GM12865 (cell line): ENCODE data around the gene NFYC.

Experiments used
- DNase-seq: peaks from one replicate; pipeline ENCODE4 v3.0.0; 2010; ENCODE audit warnings: low read depth
- H3K4me3 ChIP-seq: 2 replicates; pipeline ENCODE4 v1.5.1; 2011; ENCODE audit warnings: mild to moderate bottlenecking, low read depth, low read length, control low read depth
- TF ChIP-seq, protein P1 (sequence below): IDR thresholded peaks from 2 replicates; pipeline ENCODE4 v1.5.1; 2011; ENCODE audit warnings: low read length, control low read depth, low read depth, inconsistent platforms; ENCODE audit not compliant: insufficient read depth; ENCODE audit errors: missing control alignments

Gene NFYC

DNA sequence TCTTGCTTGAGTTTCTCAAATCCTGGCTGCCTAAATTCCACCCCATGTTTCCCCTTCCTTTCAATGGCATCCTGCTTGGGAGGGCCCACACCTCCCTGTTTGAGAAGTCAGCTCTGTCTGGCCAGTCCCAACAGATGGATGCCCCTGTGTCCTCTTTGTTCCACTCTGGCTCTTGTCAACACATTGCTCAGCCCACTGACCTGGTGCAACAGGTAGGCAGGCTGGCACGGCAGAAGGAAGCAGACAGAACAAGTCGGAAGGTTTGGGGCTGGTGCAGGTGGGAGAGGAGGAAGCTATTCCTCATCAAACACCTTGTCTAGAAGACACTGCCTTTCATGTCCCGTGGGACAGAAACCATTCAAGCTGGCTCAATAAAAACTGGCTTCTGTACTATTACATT lies 114.7 kb downstream of the NFYC start:
- TF ChIP-seq, protein P1, sequence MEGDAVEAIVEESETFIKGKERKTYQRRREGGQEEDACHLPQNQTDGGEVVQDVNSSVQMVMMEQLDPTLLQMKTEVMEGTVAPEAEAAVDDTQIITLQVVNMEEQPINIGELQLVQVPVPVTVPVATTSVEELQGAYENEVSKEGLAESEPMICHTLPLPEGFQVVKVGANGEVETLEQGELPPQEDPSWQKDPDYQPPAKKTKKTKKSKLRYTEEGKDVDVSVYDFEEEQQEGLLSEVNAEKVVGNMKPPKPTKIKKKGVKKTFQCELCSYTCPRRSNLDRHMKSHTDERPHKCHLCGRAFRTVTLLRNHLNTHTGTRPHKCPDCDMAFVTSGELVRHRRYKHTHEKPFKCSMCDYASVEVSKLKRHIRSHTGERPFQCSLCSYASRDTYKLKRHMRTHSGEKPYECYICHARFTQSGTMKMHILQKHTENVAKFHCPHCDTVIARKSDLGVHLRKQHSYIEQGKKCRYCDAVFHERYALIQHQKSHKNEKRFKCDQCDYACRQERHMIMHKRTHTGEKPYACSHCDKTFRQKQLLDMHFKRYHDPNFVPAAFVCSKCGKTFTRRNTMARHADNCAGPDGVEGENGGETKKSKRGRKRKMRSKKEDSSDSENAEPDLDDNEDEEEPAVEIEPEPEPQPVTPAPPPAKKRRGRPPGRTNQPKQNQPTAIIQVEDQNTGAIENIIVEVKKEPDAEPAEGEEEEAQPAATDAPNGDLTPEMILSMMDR: no peak
- DNase-seq: no peak
- no peak overlapping the region for H3K4me3 ChIP-seq

DNA sequence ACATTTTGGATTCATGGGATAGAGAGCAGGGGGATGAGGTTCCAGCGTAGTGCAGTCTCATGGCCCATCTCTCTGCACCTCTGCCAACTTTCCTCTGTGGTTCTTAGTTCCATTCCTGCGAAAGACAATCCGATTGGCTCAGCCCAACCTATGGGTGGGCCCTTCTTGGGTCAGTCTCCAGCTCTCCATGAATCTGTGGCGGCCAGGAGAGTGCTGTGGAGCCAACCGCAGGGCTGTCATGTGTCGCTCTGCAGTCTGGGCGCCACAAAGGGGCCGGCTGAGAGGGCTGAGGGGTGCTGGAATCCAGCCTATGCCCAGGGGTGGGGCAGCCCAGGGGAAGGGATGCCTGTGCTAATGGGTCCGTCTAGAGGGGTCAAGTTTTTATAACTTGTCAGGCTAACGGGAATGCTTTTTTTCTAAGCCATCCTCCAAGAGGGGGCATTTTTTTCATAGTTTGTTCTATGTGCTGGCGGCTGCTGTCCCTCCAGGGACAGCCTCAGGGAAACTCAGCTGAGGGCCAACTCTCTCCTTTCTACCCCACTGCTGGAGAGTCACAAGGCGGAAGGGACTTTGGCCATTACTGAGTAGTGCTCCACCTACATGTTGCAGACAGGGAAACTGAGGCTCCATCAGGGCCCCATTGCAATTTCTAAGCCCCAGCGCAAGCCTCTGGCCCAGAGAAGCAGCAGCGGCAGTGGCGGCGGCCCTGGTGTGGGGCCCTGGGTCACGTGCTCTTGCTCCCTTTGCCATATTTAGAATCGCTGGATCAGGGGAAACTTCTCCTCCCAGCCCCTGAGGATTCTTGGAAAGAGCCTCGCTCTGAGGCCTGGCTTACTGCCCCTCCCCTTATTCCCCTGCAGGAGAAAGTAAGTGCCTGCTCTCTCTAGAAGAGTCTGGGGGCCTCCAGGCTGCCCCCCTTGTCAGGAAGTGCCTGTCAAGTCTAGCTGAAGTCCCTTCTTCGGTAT lies 115.5 kb downstream of the NFYC start:
- no peak overlapping the region for H3K4me3 ChIP-seq
- DNase-seq: no peak
- TF ChIP-seq, protein P1: no peak

DNA sequence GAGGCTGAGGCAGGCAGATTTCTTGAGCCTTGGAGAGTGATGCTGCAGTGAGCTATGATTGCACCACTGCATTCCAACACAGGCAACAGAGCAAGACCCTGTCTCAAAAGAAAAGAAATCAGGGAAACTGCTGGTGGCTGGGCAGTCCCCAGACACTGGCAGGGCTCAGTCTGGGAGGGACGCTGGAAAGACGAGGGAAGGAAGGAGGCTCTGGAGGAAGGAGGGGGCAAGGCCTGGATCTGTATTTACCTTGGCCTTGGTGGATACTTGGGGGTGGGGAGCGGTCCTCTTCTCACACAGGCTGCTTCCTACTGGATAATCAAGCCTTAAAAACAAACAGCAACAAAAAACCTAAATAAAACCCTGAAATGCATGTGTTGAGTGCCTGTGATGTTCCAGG lies 116.5 kb downstream of the NFYC start:
- TF ChIP-seq, protein P1: no peak
- no peak overlapping the region for H3K4me3 ChIP-seq

DNA sequence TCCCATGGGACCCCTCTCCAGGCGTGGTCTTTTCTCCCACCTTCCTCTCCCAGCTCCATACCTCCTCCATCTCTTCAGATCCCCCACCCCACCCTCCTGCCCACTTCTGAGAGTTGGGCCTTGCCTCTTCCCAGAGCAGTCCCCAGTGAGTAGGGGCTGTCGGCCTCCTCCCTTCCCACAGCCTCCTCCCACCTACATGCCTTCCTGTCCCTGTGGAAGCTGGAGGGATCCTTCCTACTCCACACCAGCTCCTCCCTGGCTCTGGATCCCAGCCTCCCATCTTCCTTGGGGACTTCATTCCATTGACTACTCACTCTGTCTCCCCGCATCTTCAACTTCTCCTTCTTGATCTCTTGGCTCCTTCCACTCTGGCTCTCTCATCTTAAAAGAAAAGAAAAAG lies 116.9 kb downstream of the NFYC start:
- no peak overlapping the region for H3K4me3 ChIP-seq
- no peak for DNase-seq
- TF ChIP-seq, protein P1: no peak

More for the DNA sequence above, 116.5 kb downstream of the NFYC start:
- no peak for DNase-seq

DNA sequence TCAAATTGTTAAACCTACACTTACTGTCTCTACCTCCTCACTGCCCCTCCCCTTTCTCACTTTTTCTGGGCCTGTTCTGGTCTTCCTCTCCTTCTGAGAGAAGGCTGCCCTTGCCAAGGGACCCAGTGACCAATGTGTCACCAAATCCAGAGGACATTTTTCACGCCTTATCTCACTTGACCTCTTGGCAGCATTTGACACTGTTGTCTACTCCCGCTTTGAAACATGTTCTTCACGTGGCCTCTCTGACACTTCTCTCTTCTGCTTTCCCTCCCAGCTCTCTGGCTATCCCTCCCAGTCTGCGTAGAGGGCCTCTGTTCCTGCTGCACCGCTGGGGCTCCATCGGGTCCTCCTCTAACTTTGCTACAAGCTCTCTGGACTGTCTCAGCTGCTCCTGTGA lies 117.4 kb downstream of the NFYC start:
- DNase-seq: no peak
- no peak overlapping the region for H3K4me3 ChIP-seq
- TF ChIP-seq, protein P1: no peak

DNA sequence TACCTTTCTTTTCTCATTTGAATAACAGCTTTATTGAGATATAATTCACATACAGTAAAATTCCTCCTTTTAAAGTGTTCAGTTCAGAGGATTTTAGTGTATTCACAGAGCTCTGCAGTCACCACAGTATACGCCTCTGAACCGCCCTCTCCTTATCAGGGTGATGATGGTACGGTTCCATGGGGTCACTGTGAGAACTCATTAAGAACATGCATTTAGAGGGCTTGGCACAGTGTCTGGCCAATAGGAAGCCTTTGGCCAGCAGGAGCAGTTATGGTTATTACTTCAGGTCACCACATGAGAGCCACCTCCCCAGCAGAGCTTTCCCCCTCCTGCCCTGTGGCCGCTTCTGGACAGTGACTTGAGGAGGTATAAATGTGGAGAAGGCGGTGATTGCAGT lies 119.4 kb downstream of the NFYC start:
- no peak overlapping the region for H3K4me3 ChIP-seq
- no peak for DNase-seq
- TF ChIP-seq, protein P1: no peak

DNA sequence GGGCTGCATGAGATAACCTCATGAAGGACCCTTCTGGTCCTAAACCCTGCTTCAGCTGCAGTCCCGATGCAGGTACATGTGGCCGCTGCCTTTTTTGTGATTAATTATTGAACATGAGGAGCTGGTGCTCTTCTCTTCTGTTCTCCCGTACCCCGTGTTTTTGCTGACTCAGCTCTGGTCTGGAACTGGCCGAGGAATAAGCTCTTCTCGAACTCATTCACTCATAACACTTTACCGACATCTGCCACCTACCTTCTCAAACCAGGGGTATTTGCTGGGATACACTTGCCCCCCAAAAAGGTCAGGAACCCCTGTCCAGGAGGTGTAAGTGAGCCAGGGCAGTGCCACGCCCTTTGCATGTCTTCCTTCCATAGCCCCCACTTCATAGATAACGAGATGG lies 123.9 kb downstream of the NFYC start:
- no peak overlapping the region for H3K4me3 ChIP-seq
- TF ChIP-seq, protein P1: no peak
- DNase-seq: no peak
